Subcutaneous abdominal adipose tissue (tissue), 5 donors: Measurements from ENCODE around the gene C5AR1.
A peak's percentile ranks its signal among the peaks of the same experiment; 100 is the strongest.
"Not testable (repeated sequence)": the region's sequence is repeated elsewhere in the genome, so short reads cannot be mapped to it uniquely, and the experiment has no call there.

ENCODE experiments used
- H3K27ac ChIP-seq: one replicate; pipeline ENCODE4 v1.7.0; 2013; ENCODE audit warnings: low read depth, mild to moderate bottlenecking, inconsistent platforms, low read length, moderate library complexity
- H3K27me3 ChIP-seq, 5 donors: one replicate each; pipeline ENCODE4 v1.7.0; 2013; ENCODE audit warnings: low read length in 5 of 5, inconsistent platforms in 1 of 5; ENCODE audit not compliant: control insufficient read depth in 5 of 5, insufficient read depth in 4 of 5
- H3K36me3 ChIP-seq, 5 donors: one replicate each; pipeline ENCODE4 v1.7.0; 2013; ENCODE audit warnings: low read length in 5 of 5; ENCODE audit not compliant: control insufficient read depth in 5 of 5, insufficient read depth in 5 of 5
- H3K4me1 ChIP-seq, 5 donors: one replicate each; pipeline ENCODE4 v1.7.0; 2013; ENCODE audit warnings: low read length in 5 of 5, mild to moderate bottlenecking in 3 of 5, moderate library complexity in 1 of 5; ENCODE audit not compliant: control insufficient read depth in 5 of 5, insufficient read depth in 5 of 5
- H3K4me3 ChIP-seq, 5 donors: one replicate each; pipeline ENCODE4 v1.7.0; 2013; ENCODE audit warnings: low read length in 5 of 5, low read depth in 1 of 5
- H3K9ac ChIP-seq, 5 donors: one replicate each; pipeline ENCODE4 v1.7.0; 2013; ENCODE audit warnings: low read length in 5 of 5, mild to moderate bottlenecking in 4 of 5, moderate library complexity in 3 of 5
- H3K9me3 ChIP-seq, 5 donors: one replicate each; pipeline ENCODE4 v1.7.0; 2013; ENCODE audit warnings: low read length in 5 of 5; ENCODE audit not compliant: control insufficient read depth in 5 of 5
- donor health status: healthy.
- donor health status: healthy.
- donor health status: healthy.
- donor health status: healthy.
- donor health status: healthy.

Gene C5AR1

GRCh38 chr19:47344425-47344824 is 34.8 kb downstream of the C5AR1 start:
- peaks cover 0 to 10% (median 7%) of the 10 kb centered on the region in 5 donors for H3K4me1 ChIP-seq
- no peak overlapping the region for H3K27ac ChIP-seq
- peaks cover 0 to 7% (median 0%) of the 10 kb centered on the region in 5 donors for H3K36me3 ChIP-seq
- no peak overlapping the region for H3K9ac ChIP-seq
- no peaks in the 10 kb centered on the region for H3K27me3 ChIP-seq
- no peak overlapping the region for H3K4me3 ChIP-seq
- H3K9me3 ChIP-seq: no peaks in the 10 kb centered on the region

GRCh38 chr19:47346024-47346423 is 36.4 kb downstream of the C5AR1 start:
- not testable (repeated sequence) for H3K27me3 ChIP-seq, H3K36me3 ChIP-seq, H3K9ac ChIP-seq, H3K9me3 ChIP-seq, H3K27ac ChIP-seq, H3K4me3 ChIP-seq
- H3K4me1 ChIP-seq: peaks cover 3 to 18% (median 14%) of the 10 kb centered on the region in 5 donors

DNA sequence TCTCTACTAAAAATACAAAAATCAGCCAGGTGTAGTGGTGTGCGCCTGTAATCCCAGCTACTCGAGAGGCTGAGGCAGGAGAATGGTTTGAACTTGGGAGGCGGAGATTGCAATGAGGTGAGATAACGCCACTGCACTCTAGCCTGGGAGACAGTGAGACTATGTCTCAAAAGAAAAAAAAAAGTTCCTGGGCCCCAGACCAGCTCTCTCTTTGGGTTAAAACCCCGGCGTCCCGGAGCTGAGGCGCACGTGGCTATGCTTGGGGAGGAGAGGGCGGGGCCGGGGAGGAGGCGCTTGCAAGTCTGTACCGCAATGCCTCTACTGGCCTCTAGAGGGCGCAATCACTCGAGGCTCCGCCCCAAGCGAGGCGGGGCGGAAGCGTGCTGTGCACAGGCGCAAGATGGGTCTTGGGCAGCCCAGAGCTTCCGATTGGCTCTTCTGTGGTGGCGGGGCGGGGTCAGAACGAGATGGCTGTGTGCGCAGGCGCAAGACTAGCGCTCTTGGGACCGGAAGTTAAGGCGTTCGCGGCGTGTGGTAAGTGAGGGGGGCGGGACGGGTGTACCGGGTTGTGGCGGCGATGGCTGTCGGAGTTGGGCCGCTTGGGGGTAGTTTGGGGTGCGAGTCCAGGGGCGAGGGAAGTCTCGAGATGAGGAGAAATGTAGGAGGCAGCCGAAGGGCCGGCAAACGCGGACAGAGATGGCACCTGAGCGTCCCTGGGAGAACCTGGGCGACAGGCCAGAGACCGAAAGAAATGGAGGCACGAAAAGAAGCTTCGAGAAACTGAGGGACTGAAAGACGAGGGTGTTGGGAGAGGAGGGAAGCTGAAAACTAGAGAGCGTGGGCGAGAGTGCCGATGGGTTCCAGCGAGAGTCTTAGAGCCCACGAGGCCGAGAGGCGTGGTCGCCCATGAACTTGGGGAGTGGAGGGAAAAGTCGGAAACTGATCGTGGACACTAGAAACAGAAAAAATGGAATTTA is 39.4 kb downstream of the C5AR1 start, which contains the start of gene DHX34:
Gene DHX34 (plus strand): TSS at position 497 of the 977 bp plus-strand sequence. CDS start 3,716 bp downstream, outside the sequence.
- H3K9me3 ChIP-seq: no peaks in the 10 kb centered on the region
- no peaks in the 10 kb centered on the region for H3K27me3 ChIP-seq
- peak within 1 kb of the TSS; percentile 77 for H3K27ac ChIP-seq
- peak within 1 kb of the TSS; percentile 86 to 98 (median 92) for H3K4me3 ChIP-seq
- H3K4me1 ChIP-seq: peaks cover 3 to 26% (median 15%) of the 10 kb centered on the region in 5 donors
- H3K36me3 ChIP-seq: peaks cover 0 to 22% (median 14%) of the 10 kb centered on the region in 5 donors
- peak within 1 kb of the TSS; percentile 60 to 92 (median 84) for H3K9ac ChIP-seq

GRCh38 chr19:47350630-47351029 is 41.0 kb downstream of the C5AR1 start:
- Histone ChIP-seq H3K36me3 (peaks cover 0 to 35% (median 24%) of the 10 kb centered on the region in 5 donors), H3K27me3 (no peaks in the 10 kb centered on the region), H3K4me1 (peaks cover 3 to 26% (median 15%) of the 10 kb centered on the region in 5 donors), H3K4me3 (no peak overlapping the region), H3K9me3 (no peaks in the 10 kb centered on the region), H3K27ac (no peak overlapping the region), H3K9ac (no peak overlapping the region)

DNA sequence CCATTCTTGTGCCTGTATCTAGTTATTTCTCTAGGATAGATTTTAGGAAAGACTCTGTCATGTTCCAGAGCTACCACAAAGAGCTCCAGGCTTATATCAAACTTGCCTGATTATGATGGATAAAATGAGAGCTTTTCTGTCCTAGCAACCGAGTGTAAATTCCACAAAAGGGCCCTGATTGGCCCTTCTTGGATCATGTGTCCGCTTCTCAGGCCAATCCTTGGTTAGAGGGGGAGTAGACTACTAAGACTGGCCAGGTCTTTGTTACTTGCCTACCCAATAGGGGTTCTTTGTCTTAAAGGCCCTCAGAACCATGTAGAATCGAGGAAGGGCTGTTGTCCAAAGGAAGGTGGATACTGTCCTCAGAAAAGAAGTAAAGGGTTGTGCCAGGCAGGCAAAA is 41.9 kb downstream of the C5AR1 start:
- Histone ChIP-seq H3K27ac (no peak overlapping the region), H3K9ac (peak overlapping the region in 1 of 5 donors; percentile 4), H3K4me3 (no peak overlapping the region), H3K36me3 (peaks cover 0 to 44% (median 31%) of the 10 kb centered on the region in 5 donors), H3K27me3 (no peaks in the 10 kb centered on the region), H3K9me3 (no peaks in the 10 kb centered on the region), H3K4me1 (peaks cover 3 to 26% (median 15%) of the 10 kb centered on the region in 5 donors)

DNA sequence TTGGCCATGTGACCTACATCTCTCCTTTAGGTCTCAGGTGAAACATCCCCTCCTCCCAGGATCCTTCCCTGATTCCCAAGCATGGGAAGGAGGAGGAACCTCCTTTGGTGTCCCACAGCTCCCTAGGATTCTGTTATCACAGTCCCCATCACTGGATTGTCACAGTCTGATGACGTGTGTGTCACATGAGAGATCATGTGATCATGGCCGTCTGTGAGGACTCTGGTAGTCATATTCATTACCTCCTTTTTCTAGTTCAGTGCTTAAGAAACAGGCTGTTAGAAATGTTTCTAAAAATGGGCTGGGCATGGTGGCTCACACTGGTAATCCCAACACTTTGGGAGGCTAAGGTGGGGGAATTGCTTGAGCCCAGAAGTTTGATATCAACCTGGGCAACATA is 42.4 kb downstream of the C5AR1 start:
- Histone ChIP-seq H3K36me3 (peaks cover under 1 to 50% (median 34%) of the 10 kb centered on the region in 5 donors), H3K27ac (no peak overlapping the region), H3K9me3 (no peaks in the 10 kb centered on the region), H3K9ac (peak overlapping the region in 1 of 5 donors; percentile 4), H3K4me1 (peaks cover 3 to 26% (median 15%) of the 10 kb centered on the region in 5 donors), H3K4me3 (no peak overlapping the region), H3K27me3 (no peaks in the 10 kb centered on the region)

DNA sequence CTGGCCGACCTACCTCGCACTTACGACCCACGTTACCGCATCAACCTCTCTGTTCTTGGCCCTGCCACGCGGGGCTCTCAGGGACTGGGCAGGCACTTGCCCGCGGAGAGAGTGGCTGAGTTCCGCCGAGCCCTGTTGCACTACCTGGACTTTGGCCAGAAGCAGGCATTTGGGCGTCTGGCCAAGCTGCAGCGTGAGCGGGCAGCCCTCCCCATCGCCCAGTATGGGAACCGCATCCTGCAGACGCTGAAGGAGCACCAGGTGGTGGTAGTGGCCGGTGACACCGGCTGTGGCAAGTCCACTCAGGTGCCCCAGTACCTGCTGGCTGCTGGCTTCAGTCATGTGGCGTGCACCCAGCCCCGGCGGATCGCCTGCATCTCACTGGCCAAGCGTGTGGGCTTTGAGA is 43.6 kb downstream of the C5AR1 start:
- peaks cover 3 to 22% (median 15%) of the 10 kb centered on the region in 5 donors for H3K4me1 ChIP-seq
- H3K9me3 ChIP-seq: peaks cover 0 to 4% (median 3%) of the 10 kb centered on the region in 5 donors
- peaks cover 4 to 62% (median 46%) of the 10 kb centered on the region in 5 donors for H3K36me3 ChIP-seq
- H3K4me3 ChIP-seq: no peak overlapping the region
- no peaks in the 10 kb centered on the region for H3K27me3 ChIP-seq
- no peak overlapping the region for H3K27ac ChIP-seq
- H3K9ac ChIP-seq: no peak overlapping the region

DNA sequence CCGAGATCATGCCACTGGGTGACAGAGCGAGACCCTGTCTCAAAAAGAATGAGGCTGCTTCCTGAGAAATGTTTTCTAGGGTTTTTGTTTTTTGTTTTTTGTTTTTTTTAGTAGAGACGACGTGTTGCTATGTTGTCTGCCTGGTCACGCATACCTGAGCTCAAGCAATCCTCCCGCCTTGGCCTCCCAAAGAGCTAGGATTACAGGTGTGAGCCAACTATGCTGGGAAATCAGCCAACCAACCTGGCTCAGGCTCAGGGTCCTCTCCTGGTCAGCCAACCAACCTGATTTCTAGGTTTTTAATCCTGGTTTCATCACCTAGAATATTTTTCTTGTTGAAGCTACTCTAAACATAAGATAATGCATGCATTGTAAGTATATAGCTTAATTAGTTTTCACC is 47.2 kb downstream of the C5AR1 start:
- Histone ChIP-seq H3K27me3 (no peaks in the 10 kb centered on the region), H3K36me3 (peaks cover 4 to 94% (median 76%) of the 10 kb centered on the region in 5 donors), H3K27ac (no peak overlapping the region), H3K9me3 (peaks cover 0 to 4% (median 3%) of the 10 kb centered on the region in 5 donors), H3K4me3 (no peak overlapping the region), H3K4me1 (peaks cover 0 to 3% (median 0%) of the 10 kb centered on the region in 5 donors), H3K9ac (no peak overlapping the region)

DNA sequence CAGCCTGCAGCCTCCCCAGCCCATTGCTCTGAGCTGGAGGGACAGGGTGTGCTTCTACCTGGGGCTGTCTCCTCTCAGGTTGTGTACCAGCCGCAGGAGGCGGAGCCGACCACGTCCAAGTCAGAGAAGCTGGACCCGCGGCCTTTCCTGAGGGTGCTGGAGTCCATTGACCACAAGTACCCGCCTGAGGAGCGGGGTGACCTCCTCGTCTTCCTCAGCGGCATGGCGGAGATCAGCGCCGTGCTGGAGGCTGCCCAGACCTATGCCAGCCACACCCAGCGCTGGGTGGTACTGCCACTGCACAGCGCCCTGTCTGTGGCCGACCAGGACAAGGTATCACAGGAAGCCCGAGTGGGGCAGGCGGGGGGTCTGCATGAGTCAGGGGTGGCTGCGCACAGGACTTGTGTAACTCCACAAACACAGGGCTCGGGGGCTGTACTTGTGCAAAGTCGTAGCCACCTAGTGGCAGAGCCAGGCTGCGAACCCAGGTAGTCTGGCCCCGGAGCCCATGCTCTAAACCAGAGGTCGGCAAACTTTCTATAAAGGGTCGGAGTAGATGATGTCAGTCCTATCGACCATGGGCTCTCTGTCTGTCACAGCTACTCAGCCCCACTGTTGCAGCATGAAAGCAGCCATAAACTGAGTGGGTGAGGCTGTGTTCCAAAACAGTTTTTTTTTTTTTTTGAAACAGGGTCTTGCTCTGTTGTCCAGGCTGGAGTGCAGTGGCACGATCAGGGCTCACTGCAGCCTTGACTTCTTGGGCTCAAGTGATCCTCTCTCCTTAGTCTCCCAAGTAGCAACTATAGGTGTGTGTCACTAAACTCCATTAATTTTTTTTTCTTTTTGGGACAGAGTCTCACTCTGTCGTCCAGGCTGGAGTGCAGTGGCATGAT is 48.4 kb downstream of the C5AR1 start:
- H3K36me3 ChIP-seq: peaks cover 4 to 95% (median 77%) of the 10 kb centered on the region in 5 donors
- H3K9ac ChIP-seq: no peak overlapping the region
- H3K9me3 ChIP-seq: peaks cover 0 to 4% (median 3%) of the 10 kb centered on the region in 5 donors
- no peaks in the 10 kb centered on the region for H3K4me1 ChIP-seq
- H3K27me3 ChIP-seq: no peaks in the 10 kb centered on the region
- no peak overlapping the region for H3K4me3 ChIP-seq
- no peak overlapping the region for H3K27ac ChIP-seq
